Iris pigment epithelial cell (primary cell): ENCODE results near the gene TAF5L.
"Not testable (repeated sequence)": the region's sequence is repeated elsewhere in the genome, so short reads cannot be mapped to it uniquely, and the experiment has no call there.

ENCODE experiments used
- DNase-seq: peaks from one replicate; pipeline ENCODE4 v3.0.0-alpha.2; 2011; ENCODE audit warnings: low read depth

Gene TAF5L

GRCh38 chr1:229642376-229642775 is 16.5 kb upstream of the TAF5L start:
- DNase-seq = no peak

GRCh38 chr1:229641306-229641705 is 15.4 kb upstream of the TAF5L start:
- DNase-seq = no peak

DNA sequence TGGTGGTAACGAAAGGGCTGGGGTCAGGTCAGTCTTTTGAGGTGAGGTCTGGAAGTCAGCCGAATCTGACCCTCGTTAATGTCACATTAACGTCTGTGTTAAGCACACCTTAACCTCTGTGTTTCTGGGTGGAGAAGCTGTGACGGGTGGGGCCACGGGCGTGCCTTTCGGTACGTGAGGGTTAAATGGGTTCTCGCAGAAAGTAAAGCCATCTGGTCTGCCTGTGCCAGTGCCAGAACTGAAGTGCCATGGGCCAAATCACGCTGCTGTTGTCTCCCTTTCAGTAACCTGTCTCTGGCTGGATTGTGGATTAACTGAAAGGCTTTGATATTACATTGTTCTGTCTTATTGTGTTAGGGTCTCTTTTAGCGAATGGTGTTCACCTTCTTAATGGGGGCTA is 14.5 kb upstream of the TAF5L start:
- DNase-seq = no peak

- no peak for DNase-seq
Measured at GRCh38 chr1:229637746-229638145, 11.8 kb upstream of the TAF5L start.

DNA sequence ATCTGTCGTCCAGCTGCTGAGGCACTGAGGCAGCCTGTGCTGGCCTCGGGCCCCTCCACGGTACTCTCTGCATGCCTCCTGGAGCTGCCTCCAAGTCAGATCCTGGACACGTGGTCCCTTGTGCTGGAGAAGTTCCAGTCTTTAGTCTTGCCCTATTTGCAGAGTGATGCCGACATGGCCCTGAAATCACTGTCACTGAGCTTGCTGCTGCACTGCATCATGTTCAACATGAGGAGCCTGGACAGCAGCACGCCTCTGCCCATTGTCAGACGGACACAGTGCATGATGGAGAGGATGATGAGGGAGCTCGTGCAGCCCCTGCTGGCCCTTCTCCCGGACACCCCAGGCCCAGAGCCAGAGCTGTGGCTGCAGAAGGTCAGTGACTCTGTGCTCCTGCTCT is 10.1 kb upstream of the TAF5L start:
- no peak for DNase-seq

DNA sequence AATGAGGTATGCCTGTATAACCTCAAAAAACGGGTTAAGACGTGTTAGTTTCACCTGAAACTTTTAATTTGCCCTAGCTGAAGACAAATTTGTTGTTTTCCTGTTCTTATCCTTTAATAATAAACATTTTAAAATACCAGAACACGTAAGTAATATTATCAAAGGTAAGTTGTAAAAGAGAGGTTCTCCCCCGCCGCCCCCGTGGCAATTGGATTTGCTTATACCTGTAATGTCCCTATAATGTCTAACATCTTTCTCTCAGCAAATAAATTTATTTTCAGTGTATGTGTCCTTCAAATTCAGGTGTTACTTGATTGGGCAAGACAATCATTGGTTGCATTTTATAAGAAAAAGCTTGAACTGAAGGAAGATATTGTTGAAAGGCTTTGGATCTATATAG is 6.0 kb upstream of the TAF5L start:
- DNase-seq = no peak

DNA sequence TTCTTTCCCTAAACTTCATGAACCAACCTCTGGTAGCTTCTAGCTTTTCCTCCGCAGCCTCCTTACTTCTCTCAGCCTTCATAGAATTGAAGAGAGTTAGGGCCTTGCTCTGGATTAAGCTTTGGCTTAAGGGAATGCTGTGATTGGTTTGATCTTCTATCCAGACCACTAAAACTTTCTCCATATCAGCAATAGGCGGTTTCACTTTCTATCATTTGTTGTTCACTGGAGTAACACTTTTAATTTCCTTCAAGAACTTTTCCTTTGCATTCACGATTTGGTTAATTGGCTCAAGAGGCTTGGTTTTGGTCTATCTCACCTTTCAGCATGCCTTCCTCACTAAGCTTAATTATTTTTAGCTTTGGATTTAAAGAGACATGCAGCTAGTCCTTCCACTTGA is 5.2 kb upstream of the TAF5L start:
- no peak for DNase-seq

DNA sequence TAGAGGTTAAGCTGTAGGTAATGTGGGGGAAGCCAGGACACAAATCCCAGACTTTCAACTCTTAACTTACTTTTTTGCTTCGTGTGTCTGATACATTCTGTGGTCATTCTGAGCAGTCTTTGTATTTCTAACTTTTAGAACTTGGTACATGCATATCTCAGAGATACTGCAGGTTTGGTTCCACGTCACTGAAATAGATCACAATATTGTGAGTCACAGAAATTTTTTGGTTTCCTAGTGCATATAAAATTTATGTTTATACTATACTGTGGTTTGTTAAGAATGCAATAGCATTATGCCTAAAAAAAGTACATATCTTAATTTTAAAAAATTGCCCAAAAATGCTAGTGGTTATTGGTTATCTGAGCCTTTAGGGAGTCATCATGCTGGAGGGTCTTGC is 3.3 kb upstream of the TAF5L start:
- DNase-seq = peak; percentile 79

GRCh38 chr1:229627003-229627402 is 1.1 kb upstream of the TAF5L start:
- no peak for DNase-seq

- DNase-seq = peak; percentile 69
Measured at GRCh38 chr1:229625071-229625914, 629 bp downstream of the TAF5L start.

DNA sequence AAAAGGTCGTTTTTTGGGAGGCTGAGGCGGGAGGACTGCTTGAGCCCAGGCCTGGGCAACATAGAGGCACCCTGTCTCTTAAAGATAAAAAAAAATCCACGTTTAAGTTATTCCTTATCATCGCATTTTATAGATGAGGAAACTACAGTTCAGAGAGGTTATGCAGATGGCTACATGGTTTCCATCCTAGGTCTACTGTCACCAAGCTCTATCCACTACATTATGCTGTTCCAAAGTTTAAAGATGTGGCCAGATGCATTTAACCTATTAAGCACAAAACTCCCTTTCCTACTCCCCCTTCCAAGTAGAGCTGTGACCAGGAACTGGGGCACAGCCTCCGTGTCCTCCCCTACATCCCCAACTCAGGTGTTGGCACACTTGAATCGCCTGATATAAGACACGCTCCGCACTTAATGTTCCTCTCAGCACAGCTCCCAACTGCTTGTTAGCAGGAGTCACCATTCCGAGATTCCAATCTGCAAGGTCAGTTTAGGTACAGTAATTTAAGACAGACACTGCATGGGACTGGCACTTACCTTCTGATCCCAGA is 1.3 kb downstream of the TAF5L start:
- no peak for DNase-seq

- no peak for DNase-seq
Measured at GRCh38 chr1:229623838-229624237, 2.1 kb downstream of the TAF5L start.

DNA sequence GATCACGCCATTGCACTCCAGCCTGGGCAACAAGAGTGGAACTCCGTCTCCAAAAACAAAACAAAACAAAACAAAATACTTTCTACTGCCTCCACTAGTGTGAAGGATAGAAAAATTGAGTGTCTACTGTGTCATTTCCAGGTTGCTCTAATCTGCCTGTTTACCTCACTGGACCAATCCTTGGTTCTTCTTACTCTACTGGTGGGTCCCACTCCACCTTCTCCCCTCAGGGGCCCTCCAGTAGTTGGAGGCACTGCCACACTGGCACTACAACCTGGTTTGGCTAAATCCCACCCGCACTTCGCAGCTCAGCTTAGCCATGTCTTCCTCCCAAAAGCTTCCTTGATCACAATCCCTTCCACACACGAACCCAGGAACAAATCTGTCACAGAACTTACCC is 2.7 kb downstream of the TAF5L start:
- no peak for DNase-seq

DNA sequence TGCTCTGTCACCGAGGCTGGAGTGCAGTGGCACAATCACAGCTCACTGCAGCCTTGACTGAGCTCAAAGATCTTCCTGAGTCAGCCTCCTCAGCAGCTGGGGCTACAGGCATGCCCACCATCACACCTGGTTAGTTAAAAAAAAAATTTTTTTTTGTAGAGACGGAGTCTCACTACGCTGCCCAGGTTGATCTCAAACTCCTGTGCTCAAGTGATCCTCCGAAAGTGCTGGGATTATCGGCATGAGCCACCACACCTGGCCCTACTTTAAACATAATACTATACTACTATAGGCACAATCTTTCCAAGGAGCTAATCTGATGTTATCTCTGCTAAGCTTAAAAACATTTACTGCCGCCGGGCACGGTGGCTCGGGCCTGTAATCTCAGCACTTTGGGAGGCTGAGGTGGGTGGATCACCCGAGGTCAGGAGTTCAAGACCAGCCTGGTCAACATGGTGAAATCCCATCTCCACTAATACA is 3.2 kb downstream of the TAF5L start:
- DNase-seq = not testable (repeated sequence)

DNA sequence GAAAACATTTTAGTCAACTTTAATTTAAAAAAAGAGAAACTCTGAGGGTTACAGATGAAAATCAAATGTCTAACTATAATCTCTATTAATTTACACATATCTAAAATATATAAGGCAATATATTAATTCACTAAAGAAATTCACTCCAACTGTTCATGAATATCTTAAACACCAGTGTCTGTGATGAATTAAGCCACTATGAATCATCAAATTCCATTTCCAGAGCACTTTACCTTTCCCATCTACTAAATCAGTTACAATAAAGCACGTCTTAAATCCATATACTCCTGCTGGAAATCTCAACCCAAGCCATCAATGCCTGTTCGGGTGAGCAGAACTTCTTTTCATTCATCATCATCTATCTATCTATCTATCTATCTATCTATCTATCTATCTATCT is 4.3 kb downstream of the TAF5L start:
- peak; percentile 32 for DNase-seq

- peak; percentile 87 for DNase-seq
Measured at GRCh38 chr1:229620876-229621275, 5.0 kb downstream of the TAF5L start.

- DNase-seq = no peak
Measured at GRCh38 chr1:229619614-229620013, 6.3 kb downstream of the TAF5L start.

DNA sequence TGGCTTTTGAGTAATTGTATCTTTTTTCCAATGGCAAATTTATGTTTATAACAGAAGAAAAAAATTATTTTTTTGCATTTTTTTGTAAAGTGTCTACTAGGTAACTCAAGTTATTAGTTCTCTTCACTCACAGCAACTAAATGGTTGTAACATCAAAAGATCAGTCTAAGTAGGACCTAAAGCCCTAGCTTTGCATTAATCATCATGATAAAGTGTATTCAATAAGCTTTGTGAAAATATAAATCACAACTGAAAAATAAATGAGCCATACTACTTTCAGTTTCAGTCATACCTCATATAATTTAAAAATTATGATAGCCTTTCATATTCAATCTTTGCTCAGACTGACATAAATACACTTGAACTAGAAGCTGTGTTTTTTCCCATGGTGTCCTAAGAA is 6.9 kb downstream of the TAF5L start:
- DNase-seq = no peak

- no peak for DNase-seq
Measured at GRCh38 chr1:229617351-229618100, 8.4 kb downstream of the TAF5L start.

- no peak for DNase-seq
Measured at GRCh38 chr1:229614701-229615100, 11.2 kb downstream of the TAF5L start.

- no peak for DNase-seq
Measured at GRCh38 chr1:229613938-229614337, 12.0 kb downstream of the TAF5L start.

DNA sequence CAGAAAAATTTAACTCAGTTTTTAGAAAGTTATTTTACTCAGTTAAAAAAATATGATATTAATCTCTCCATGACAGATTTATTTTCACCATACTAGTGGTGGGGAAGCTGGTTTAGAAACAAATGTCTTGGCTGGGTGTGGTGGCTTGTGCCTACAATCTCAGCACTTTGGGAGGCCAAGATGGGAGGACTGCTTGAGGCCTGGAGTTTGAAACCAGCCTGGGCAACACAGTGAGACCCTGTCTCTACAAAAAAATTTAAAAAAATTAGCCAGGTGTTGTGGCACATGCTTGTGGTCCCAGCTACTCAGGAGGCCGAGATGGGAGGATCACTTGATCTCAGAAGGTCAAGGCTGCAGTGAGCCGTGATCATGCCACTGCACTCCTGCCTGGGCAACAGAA is 17.3 kb downstream of the TAF5L start:
- DNase-seq = no peak

GRCh38 chr1:229607370-229607769 is 18.6 kb downstream of the TAF5L start:
- DNase-seq = no peak
